ENCODE measurements around the gene GLP2R.

The GLP2R gene

GRCh38 chr17:9938764-9939163, 113.0 kb downstream of the GLP2R start:
- TF ChIP-seq ZFX (IDR thresholded peaks at IDR 0.05) (no peak), CTCF (conservative IDR thresholded peaks at IDR 0.05) (no peak)

GRCh38 chr17:9940841-9941240, 115.1 kb downstream of the GLP2R start:
- TF ChIP-seq ZFX (IDR thresholded peaks at IDR 0.05) (no peak), CTCF (conservative IDR thresholded peaks at IDR 0.05) (no peak)
- no peak overlapping the region for H3K27ac ChIP-seq

More at GRCh38 chr17:9938764-9939163, 113.0 kb downstream of the GLP2R start:
- no peak overlapping the region for H3K27ac ChIP-seq

- TF ChIP-seq ZFX (IDR thresholded peaks at IDR 0.05) (no peak), CTCF (conservative IDR thresholded peaks at IDR 0.05) (no peak)
These were observed 115.6 kb downstream of the GLP2R start for GRCh38 chr17:9941305-9941704.

More at GRCh38 chr17:9941305-9941704, 115.6 kb downstream of the GLP2R start:
- H3K27ac ChIP-seq: no peak overlapping the region

Data from C4-2B (cell line).